Stimulated activated CD4-positive, alpha-beta T cell treated with anti-CD3 and anti-CD28 coated beads, TNF-alpha, amount 100 ng/mL, for 24 hours (primary cell): Measurements from ENCODE around the gene PPDPF.
A peak's percentile ranks its signal among the peaks of the same experiment; 100 is the strongest.

Source experiments
- DNase-seq, 3 experiments: peaks; one replicate each; pipeline ENCODE4 v3.0.0-alpha.2; 2020; ENCODE audit warnings: low read depth in 3 of 3

Gene PPDPF

GRCh38 chr20:63537525-63538203 lies 17.1 kb downstream of the PPDPF start:
- DNase-seq, result peak; percentile 89 to 95 (median 89)

DNA sequence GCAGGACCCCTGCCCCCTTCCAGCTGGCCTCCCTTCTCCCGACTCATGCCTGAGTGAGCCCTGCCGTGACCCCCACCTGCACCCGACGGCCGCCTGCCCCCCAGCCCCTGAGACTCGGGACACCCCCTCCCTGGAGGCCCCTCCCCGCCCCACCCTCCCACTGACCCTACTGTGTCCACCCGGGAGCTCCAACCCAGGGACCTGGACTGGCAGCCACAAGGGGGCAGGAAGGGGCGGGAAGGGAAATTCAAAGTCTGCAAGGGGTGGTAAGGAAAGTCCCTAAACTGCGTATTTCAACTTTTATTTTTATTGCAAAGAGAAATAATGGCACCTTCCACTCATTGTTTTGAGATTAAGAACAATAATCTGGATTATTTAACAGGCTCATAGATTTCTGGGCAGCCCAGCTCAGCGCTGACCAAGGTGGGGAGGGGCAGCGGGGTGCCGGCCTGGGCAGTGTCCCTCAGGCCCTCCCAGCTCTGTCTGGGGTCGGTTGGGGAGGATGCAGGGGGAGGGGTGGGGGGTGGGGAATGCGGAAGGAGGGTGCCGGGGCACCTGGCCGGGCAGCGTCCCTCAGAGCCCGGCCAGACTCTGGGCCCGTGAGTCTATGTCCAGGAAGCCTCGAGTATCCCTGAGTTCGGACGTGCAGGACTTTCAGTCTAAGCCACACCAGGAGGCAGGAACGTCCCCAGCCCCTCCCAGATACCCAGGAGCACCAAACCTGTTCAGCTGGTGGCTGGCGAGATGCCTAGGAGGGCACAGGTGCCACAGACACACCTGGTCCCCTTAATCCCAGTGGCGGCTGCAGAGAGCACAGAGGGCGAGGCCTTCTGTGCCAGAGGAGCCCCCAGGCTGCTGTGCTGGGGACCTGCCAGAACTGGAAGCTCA lies 17.9 kb downstream of the PPDPF start:
- no peak for DNase-seq

DNA sequence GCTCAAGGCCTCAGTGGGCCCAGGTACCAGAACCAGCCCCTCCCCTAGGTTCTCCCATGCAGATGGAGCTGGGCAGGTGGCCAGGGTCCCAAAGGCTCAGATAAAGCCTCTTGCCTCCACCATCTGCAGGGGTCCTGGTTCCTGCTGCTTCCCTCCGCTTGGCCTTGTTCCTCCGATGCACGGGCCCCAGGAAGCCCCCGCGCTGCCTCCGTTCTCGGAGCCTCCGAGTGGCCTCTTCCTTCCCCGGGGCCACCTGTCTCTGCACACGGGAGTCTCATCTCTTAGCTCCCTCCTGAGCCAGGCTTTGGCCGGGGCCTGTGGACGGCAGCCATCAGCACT lies 18.5 kb downstream of the PPDPF start:
- DNase-seq, result no peak

DNA sequence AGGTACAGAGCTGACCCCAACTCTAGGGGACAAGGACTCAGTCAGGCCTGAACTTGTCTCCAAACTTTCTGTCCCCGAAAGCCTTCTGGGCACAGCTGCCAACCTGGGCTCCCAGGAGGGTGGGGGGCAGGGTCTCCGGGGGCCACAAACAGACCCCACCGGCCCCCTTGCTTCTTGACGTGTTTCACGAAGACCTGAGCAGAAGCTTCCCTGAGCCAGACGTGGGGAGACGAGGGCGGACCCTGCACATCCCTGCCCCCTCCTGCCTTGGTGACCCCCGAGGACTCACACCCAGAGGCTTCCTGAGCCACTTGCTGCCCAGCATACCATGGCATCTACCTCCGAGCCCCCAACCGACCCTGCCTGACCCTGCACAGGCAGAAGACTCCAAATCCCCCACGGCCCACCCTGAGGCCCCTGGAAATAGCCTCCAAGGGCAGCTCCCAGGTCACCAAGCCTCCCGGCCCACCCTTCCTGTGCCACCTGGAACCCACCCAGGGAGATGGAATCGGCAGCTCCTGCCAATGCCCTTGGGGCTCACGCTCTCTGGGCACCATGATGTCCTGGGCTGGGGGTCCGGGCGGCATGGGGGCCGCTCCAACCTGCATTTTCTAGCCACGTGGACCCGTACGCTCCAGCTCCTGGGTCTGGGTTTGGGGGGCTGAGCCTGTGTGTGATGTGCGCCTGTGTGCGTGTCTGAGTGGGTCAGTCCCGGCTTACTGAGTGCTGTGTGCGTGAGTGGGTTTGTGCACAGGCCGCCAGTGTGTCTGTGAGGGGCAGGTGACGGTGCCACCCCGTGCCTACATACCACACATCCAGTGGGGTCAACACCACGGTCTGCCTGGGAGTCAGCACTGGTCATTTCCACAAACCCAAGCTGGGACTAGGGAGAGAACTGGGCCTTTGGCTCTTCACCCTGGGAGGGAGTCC lies 19.1 kb downstream of the PPDPF start:
- no peak for DNase-seq

DNA sequence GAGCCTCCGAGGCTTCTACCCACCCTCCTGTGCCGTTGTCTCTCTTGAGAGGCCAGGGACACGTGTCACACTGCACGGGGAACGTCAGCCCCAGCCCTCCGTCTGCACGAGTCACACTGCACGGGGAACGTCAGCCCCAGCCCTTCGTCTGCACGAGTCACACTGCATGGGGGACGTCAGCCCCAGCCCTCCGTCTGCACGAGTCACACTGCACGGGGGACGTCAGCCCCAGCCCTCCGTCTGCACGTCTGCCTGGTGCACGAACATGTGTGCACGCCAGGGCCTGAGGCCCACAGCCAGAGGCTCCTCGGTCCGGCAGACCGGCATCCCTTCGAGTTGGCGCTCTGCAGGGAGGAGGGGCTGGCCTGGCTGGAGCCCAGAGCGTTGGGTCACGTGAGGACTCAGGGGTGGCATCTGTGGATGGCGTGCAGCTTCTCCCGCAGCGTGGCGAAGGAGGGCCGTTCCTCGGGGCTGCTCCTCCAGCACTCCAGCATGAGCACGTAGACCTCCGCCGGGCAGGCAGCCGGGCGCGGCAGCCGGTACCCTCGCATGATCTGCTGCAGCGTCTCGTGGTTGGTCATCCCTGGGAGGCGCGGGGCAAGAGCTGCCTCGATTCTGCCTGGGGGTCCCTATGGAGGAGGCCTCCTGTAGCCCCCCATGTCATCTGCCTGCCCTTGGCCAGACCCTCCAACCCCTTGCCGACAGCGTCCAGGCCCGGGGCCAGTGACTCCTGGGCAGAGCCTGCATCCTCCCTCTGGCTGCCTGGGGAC lies 20.0 kb downstream of the PPDPF start:
- DNase-seq, result no peak

DNA sequence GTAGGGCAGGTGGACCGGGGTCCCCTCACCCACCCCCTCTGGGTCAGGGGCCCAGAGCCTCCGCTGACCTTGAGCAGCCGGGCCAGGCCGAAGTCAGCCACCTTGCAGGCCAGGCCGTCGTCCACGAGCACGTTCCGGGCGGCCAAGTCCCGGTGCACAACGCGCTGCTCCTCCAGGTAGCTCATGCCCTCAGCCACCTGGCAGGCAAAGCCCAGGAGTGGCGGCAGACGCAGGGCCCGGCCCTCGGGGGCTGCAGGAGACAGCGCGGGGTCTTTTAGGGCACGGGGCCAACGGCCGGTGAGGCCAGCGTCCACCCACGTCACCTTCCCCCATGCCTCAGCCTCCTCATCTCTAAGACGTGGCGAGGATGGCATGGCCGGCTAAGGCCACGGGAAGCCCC lies 20.8 kb downstream of the PPDPF start:
- no peak for DNase-seq

DNA sequence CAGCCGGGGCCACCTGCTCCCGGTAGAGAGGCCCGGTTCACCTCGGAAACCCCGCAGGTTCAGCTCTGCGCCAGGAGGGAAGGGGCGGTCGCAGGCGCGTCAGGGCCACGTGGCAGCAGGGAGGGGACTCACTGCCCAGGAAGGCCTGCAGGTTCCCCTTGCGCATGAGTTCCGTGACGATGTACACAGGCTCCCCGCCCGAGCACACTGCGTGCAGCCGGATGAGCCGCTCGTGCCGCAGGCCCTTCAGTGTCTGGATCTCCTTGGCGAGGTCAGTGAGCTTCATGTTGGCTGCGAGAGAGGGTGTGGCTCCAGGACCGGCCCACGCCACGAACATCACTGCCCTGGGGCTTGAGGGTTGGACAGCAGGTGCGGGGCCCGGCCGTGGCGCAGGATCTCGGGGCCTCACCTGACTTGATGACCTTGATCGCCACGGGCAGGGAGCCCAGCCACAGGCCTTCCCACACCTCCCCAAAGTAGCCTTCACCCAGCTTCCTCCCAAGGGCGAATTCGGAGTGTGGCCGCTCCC lies 21.5 kb downstream of the PPDPF start:
- no peak for DNase-seq

DNA sequence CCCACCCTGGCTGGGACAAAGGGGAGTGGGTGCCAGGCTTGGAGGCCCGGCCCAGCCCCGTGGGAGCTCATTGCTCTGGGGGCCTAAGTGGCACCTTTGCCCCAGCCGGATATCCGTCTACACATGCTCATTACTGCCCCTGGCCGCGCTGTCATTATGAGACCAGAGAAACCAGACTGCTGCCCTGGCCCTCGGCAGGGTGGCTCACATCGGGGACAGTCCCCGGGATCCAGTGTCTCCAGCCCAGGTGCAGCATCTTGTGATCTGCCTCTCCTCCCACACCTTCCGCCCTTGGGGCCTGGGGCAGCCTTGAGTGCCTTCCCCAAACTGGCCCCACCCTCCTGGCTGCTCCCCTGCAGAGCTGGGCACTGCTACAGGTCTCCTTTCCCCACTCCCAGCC lies 22.1 kb downstream of the PPDPF start:
- no peak for DNase-seq

DNA sequence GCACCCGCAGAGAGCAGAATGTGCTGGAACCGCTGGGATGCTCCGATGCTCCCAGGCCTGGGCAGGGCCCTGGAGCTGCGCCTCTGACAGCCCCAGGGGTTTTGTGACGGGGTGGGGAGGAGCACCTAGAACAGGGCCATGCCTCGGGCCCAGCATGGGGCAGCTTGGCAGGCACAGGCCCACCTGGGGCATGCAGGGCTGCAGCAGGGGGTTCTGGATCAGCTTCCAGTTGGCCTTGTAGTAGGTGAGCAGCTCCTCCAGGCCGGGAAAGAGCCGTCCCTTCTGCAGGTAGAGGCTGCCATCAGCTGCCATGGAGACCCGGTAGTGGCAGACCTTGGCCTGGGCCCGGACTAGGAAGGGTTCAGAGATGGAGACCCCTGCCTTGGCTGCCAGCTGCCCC lies 22.6 kb downstream of the PPDPF start:
- DNase-seq, result no peak

DNA sequence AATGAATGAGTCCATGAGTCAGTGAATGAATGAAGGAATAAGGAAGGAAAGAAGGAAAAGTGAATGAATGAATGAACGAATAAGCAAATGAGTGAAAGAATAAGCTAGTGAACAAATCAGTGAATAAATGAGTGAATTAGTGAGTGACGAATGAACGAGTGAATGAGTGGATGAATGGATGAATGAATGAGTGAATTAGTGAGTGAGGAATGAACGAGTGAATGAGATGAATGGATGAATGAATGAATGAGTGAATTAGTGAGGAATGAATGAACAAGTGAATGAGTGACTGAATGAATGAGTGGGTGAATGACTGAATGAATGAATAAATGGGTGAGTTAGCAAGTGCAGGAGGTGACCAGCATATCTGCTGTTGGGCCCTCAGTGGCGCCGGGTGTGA lies 23.2 kb downstream of the PPDPF start:
- no peak for DNase-seq

DNA sequence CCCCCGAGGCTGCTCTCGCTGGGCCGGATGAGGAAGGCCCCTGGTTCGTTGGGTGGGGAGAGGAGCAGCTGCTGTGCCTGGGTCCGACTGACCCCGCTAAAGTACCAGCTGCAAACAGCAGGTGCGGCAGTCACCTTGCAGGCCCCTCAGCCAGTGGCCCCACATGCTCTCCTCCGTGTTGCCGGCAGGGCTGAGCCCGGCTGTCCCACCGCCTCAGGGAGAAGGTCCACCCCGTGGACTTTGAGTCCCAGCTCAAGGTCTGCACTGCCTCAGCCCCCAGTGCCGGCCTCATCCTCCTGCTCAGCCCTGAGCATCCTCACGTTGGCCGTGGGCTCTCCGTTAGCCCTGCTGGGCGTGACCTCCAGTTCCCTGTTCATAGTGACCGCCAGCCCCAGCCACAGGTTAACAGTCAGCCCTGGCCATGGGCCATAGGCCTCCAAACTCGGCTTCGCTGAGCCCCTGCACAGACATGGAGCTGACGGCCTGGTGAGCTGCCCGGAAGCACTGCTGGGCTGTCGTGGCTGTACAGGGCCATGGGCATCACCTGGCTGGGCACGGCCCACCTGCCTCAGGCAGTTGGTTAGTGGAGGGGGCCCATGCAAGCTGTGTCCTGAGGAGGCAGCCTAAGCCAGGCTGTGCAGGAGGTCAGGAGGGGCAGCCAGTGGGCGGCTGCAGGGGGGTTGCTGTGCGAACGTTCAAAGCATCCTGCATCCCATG lies 23.8 kb downstream of the PPDPF start:
- DNase-seq, result no peak

- DNase-seq, result no peak
Measured at GRCh38 chr20:63544958-63545516, 24.5 kb downstream of the PPDPF start.

DNA sequence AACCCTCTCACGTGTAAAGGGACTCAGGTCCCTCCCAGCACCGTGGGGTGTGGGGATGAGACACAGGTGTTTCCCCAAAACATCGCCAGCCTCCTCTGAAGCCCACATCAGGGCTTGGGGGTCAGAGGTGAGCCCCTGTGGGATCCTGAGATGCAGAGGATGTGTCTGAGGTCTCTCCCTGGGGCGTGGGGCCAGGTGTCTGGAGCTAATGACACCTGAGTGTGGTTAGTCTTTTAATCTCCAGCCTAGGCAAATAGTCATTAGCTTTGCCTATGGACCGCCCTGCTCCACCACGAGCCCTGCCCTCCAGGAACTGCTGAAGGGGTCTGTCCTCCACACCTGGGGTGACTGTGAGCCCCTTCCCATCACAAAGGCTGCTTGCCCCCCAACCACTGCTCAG lies 25.2 kb downstream of the PPDPF start:
- DNase-seq, result no peak

DNA sequence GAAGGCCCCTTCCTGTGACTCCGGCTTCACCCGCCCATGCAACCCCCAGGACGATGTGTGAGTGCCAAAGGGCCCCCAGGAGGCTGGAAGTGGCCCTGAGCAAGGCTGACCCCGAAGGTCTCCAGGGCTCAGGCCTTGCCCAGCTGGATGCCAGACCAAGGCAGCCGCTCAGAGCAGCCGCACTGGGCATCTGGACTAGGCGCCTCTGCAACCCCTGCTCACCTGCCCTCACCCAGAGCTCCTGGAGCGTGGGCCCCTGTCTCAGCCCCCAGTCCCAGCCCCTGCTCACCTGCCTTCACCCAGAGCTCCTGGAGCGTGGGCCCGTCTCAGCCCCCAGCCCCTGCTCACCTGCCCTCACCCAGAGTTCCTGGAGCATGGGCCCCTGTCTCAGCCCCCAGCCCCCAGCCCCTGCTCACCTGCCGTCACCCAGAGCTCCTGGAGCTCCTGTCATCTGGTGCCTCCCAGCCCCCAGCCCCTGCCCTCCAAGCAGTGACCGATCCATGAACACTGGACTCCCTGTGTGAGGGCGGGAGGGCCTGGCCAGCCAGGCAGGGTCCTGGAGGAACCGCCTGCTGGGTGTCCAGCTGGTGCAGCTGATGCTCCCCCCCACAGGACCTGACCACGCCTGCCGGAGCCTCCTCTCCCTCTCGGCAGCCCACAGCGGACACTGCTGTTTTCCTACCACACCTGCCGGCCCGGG lies 25.8 kb downstream of the PPDPF start:
- no peak for DNase-seq

- no peak for DNase-seq
Measured at GRCh38 chr20:63546956-63547724, 26.6 kb downstream of the PPDPF start.

DNA sequence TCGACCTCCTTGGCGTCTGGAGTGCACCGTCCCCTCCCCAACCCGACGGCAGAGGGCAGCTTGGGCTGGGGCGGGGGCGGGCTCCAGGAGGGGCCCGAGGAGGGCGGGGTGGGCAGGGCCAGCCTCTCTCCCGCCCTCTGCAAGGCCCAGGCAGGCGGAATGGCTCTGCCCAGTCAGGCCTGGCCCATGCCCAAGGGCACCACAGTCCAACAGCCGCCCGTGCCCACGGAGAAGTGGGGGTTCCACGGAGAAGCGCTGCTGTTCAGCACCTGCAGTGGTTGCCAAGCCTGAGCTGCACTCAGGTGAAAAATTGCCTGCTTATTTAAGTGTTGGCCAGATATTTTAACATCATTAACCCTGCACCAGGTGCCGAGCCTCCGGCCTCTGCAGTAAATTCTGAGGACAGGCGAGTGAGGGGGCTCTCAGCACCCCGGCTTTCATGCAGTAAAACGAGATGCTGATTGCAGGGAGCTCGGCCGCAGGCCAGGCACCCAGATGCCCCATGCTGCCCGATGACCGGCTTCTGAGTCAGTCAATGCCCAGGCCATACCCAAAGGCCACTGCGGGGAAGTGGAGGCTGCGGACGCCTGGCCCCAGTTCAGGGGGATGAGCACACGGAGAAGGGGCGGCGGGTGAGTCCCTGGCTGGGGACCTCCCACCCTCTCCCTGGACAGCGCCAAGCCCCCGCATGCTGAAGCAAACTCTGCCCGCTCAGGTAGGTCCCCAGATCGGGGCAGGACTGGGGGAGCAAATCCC lies 27.3 kb downstream of the PPDPF start, which contains the start of gene SRMS:
TSS of gene SRMS (minus strand) at position 25 of the 756 bp plus-strand sequence. CDS start 286 bp downstream, outside the sequence.
- no peak for DNase-seq

GRCh38 chr20:63548542-63548941 lies 28.0 kb downstream of the PPDPF start:
- DNase-seq, result no peak

DNA sequence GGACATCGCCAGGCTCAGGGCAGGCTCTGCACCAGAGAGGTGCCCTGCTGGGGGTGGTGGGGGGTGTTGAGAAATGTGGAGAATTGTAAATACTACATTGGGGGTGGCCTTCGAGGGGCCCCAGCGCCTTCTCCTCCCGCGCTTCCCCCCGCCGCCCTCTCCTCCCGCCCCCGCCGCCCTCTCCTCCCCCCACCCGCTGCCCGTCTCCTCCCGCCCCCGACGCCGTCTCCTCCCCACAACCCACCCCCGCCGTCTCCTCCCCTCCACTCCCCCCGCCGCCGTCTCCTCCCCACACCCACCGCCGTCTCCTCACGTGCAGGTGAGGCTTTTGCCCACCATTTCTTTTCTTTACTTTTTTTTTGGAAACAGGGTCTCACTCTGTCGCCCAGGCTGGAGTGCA lies 28.5 kb downstream of the PPDPF start:
- no peak for DNase-seq
